Measurements from ENCODE around the gene LINC01488.

The LINC01488 gene

GRCh38 chr11:69445131-69445470 is 36.4 kb upstream of the LINC01488 start:
- DNase-seq (ENCODE audit: low read depth, low spot score): no peak

GRCh38 chr11:69446108-69446507 is 35.4 kb upstream of the LINC01488 start:
- DNase-seq (ENCODE audit: low read depth, low spot score): no peak

DNA sequence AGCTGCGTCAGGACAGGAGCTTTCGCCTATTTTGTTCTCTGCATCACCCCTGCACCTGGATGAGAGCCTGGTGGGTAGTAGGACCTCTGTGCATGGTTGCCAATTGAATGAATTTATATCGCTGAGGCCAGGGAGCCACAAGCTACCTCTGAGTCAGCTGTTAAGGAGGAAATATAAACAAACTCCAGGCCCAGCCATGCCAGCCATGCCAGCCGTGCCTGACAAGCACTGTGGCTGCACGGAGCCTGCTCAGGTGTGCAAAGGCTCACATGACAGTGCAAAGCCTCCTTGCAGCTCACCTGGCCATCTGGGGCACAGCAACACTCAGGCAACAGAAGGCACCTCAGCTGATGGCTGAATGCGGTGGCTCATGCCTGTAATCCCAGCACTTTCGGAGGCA is 33.7 kb upstream of the LINC01488 start:
- no peak for DNase-seq (ENCODE audit: low read depth, low spot score)

DNA sequence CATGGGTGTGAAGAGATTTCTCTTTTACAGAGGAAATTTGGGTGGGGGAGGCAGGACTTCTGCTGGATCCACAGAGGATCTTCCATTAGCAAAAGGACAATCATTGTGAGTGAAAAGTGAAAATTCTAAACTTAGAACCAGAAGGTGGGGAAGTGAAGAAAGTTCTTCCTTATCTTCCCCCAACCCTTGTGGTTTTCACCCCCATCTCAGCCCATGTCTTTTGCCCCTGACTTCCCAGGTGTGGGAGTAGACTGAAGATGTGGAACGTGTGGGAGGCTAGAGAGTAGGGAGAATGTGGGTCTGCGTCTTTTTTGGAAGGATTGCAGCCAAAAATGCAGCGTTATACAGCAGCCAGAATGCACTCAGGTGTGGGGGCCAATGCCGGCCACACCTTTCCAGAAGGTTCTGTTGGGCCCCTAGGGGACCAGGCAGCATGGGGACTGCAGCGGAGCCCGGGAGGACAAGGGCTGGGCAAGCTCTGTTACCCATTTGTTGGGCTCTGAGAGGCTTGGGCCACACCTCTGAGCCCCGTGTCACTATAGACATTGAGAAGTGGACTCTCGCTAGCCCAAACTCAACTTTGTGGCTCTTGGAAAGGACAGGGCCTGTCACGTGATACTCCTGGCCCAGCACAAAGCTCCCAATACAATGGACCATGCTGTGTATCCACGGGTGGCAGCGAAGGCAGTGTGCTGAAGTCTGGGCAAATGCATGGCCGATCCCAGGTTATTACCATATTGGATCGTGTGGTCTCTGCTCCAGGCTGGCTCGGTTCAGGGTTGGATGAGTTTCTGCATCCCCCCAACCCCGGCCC is 32.8 kb upstream of the LINC01488 start:
- no peak for DNase-seq (ENCODE audit: low read depth, low spot score)

GRCh38 chr11:69449320-69450063 is 32.0 kb upstream of the LINC01488 start:
- no peak for DNase-seq (ENCODE audit: low read depth, low spot score)

GRCh38 chr11:69450064-69450856 is 31.2 kb upstream of the LINC01488 start:
- no peak for DNase-seq (ENCODE audit: low read depth, low spot score)

GRCh38 chr11:69450857-69451220 is 30.6 kb upstream of the LINC01488 start:
- DNase-seq (ENCODE audit: low read depth, low spot score): no peak

DNA sequence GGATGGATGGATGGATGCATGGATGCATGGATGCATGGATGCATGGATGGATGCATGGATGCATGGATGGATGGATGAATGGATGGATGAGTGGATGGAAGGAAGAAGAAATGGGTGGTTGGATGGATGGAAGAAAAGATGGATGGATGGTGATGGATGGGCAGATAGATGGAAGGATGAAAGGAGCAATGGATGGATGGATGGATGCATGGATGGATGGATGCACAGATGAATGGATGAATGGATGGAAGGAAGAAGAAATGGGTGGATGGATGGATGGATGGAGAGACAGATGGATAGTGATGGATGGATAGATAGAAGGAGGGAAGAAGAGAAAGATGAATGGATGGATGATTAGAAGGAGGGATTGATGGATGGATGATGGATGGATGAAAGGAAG is 30.2 kb upstream of the LINC01488 start:
- DNase-seq (ENCODE audit: low read depth, low spot score): no peak

DNA sequence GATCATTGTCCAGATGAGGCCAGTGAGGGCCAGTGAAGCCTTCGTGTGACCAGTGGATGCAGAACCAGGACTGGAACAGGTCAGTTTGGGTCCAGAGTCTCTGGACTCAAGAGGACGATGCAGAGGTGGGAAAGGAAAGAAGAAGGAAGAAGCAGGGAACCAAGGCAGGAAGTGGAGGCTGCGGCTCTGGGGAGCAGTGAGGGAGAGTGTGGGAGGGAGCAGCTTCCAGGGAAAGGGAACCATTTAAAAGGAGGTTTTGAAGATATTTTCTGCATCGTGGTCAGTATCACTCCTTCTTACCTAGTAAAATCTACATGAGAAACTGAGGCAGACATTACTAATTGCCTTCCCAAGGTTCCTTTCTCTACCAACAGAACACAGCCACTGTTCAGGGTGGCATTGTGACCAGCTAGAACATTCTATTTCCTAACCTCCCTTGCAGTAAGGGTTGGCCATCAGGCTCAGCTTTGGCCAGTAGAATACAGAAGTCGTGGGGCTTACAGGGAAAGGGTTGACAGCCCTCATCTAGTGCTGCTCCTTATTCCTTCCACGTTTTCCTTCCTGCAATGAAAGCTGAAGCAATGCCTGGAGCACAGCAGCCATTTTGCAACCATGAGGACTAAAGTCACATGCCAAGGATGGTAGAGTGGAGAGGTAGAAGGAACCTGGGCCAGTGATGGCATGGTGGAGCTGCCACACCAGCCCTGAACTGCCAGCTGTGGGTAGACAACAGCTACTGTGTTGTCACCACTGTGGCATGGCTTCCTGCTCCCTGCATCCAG is 29.1 kb upstream of the LINC01488 start:
- no peak for DNase-seq (ENCODE audit: low read depth, low spot score)

DNA sequence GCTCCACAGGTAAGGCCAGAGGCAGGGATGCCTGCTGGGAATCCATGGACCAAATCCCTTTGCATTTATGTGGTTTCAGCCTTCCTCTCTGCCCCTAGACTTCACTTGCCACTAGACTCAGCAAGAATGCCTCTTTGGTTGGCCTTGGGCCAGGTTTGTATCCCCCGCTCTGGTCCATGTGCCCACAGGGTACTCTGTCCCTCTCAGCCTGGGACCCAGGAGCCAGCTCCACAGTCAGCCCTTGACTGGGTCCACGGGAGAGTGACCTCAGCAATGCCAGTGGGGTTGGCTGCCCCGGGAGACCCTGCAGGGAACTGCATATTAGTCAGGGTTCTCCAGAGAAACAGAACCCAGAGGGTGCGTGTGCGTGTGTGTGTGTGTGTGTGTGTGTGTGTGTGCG is 28.3 kb upstream of the LINC01488 start:
- DNase-seq (ENCODE audit: low read depth, low spot score): no peak

DNA sequence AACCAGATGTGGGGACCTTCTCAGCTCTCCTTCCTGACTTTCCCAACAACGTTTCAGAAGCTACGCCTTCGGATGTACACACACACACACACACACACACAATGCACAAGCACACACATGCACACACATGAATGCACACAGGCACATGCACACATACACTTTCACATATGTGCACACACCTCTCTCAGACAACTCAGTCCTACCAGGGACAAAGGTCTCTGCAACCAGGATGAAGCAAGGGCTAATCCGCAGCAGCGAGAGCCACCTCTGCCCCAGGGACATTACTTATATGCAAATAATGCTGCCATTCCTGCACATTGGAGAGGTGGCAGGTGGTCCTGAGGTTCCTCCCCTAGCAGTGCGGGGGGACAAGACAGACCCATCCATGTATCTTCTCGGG is 27.4 kb upstream of the LINC01488 start:
- no peak for DNase-seq (ENCODE audit: low read depth, low spot score)

DNA sequence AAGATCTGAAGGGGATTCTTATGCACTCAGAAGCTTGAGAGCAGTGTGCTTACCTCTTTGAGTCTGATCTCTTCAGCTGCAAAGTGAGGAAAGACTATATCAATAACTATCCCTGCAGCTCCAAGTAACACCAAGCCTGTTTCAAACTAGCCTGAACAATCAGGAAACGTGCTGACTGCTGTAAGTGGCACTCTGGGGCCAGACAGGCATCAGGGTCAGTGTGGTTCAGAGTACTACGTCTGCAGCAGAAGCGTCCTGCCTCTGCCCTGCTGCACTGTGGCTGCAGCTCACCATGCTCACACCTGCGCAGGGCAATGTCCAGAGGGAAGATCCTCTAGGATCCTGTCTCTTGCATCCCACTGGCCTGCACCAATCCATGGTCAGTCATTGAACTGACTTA is 25.5 kb upstream of the LINC01488 start:
- no peak for DNase-seq (ENCODE audit: low read depth, low spot score)

- no peak for DNase-seq (ENCODE audit: low read depth, low spot score)
These were observed 24.8 kb upstream of the LINC01488 start for GRCh38 chr11:69456712-69457111.

DNA sequence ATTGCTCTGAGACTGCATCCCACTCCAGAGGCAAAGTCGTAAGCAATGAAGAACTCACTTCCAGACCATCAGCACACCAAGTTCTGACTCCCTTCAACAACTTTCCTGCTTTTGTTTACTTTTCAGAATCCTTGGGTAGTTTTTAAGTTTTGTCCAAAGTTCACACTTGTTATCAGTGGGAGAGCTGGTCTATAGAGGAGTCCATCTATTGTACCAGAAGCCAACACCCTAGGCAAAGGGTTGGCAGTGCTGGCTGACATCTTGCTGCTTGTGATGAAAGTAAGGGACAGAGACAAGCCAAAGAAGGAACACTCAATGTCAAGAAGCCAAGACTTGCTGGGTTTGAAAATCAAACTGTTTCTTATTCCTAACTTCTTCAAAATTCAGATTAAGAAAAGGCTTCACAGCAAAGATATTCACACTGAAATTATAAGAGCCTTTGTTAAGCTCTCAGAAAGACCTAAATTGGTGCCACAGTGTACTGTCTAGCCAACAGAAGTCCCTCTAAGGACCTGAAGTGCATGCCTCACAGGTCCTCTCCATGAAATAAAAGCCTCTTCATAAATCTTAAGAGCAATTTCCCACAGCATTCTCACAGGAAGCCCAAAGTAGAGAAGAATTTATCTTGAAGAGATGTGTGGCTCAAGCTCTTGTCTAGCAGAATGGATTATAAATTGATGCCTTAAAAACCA is 21.5 kb upstream of the LINC01488 start:
- no peak for DNase-seq (ENCODE audit: low read depth, low spot score)

DNA sequence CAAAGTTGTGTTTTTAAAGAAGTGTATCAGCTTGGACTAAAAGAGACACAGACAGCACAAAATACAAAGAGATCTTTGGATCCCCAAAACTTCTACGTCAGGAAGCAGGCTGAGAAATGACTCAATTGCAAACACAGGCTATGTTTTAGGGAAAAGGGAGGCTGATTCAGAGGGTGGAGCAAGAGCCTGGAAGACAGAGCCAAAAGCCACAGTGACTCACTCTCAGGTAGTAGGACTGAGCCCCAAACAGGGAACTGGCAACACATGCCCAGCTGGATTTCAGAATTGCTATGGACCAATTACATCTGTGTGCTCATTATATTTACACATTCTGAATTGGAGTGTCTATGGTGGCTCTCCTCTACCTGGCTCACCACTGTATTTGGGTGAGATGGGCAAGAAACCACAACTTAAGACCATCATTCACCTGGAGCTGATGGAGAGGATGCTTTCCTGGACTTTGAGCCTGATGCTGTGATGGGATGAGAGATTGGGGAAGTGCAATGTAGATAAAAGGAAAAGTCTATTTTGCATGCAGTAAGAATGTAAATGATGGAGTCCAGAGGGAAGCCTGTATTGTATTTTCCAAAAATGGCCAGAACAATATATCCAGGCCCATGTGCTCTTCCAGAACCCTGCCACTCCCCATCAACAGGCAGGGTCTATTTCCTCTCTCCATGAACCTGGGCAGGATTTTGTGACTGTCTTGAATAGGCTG is 20.8 kb upstream of the LINC01488 start:
- no peak for DNase-seq (ENCODE audit: low read depth, low spot score)

DNA sequence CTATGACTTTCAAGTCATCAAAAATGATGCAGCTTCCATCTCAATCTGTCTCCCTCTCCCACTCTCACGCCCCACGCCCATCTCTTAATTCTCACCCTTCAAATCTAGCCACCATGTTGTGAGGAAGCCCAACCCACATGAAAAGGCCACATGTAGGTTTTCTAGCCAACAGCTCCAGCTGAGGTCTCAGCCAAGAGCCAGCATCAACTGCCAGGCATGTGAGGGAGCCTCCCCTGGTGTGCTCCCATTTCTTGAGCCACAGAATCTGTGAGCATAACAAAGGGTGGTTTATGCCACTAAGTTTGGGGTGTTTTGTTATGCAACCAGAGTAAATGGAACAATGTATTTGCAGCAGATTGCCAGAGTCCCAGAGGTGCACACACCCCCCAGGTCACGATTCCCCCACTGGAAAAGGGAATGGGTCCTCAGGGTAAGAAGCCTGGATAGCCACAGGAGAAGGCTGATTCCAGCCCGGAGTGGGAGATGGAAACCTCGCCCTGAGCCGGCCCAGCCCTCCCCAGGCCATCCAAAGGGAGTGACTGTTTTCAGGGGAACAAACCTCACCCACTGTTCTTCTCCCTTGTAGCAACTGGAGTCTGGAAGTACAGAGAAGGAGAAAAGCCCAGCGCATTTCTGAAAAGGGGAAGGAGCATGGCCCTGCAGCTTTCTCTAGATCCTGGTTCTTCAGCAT is 20.0 kb upstream of the LINC01488 start:
- DNase-seq (ENCODE audit: low read depth, low spot score): no peak

DNA sequence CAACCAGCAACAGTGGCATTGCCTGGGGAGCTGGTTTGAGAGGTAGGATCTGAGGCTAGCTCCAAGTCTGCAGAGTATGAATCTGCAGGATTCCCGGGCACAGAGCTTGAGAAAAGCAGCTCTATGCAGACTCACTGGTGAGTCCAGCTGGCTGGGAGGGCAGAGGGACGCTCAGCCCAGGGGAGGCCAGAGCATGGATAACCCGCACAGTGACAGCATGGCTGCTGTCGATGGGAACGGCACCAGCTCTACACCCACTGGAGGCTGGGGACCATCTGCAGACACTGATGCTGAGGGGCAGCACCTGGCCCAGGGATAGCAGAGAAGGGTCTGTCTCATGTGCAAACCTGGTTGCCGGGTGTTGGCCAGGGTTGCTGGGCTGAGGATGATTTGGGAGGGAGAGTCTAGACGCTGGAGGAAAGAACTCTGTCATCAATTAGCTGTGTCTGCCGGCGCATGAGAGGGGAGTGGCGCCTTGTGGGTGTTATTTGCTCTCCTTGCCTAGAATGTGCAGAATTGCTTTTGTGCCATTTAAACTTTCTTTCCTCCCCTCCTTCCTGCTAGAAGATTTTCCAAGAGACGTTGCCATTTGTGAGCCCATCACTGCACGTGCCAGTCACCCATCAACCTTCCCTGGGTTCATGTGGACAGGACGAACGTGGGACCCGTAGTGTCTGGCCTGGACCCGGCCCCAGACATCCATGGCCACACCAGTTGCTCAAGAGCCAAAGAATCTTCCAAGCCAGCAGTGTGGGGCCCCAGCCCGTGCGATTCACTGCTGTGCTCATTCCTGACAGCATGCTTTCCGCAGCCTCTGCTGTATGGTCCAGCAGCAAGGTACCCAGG is 19.1 kb upstream of the LINC01488 start:
- DNase-seq (ENCODE audit: low read depth, low spot score): no peak

GRCh38 chr11:69463181-69463994 is 18.1 kb upstream of the LINC01488 start:
- no peak for DNase-seq (ENCODE audit: low read depth, low spot score)

Data from iPS DF 19.7 (cell line).